Measurements from ENCODE around the gene DMD. TPM values are rescaled to one million over a fixed set of nuclear protein-coding genes. Genes with fewer than 3 reads are reported as not detected.
"Not testable (repeated sequence)": the region's sequence is repeated elsewhere in the genome, so short reads cannot be mapped to it uniquely, and the experiment has no call there.

The DMD gene
- total RNA-seq, 1 donor from 2014 or later, result 0.64 TPM

DNA sequence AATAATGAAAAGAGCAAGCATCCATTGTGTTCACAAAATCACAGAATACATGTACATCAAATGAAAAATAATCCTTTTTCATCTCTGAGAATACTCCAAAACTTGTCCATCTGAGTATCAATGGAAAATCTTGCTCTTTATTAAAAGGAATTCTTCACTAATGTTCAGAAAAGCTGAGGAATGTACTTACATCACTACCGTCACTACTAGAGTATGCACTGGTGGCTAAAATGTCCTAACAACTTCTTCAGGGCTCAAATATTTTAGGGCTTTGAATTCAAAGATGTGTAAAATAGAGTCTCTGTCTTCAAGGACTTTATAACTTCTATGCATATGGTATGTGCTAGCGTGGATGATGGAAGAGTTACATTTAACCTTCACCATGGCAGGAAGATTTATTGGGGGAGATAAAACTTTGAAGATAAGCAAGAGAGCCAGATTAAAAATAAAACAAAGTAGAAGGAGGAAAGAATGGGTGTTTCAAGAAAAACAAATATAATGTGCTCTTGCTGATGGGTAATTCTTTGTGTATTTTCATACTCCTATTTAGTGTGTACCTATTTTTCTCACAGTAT lies 55.1 kb downstream of the DMD start:
- intact Hi-C loops (cut with micrococcal nuclease), result no loop called here

DNA sequence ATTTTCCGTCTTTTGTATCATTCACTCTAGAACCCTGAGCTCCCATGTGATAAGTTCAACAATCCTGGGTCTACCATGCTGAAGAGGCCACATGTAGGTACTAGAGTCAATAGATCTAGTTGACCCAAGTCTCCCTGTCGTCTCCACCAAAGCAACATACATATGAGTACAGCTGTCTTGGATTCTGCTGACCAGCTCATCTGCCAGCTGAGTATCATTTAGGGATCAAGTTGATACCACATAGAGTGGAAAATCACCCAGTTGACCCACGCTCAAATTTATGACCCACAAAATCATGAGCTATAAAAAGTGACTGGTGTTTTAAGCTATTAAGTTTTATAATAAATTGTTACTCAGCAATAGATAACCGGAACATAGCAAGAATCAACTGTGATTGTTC lies 61.8 kb downstream of the DMD start:
- intact Hi-C loops (cut with micrococcal nuclease), result no loop called here

DNA sequence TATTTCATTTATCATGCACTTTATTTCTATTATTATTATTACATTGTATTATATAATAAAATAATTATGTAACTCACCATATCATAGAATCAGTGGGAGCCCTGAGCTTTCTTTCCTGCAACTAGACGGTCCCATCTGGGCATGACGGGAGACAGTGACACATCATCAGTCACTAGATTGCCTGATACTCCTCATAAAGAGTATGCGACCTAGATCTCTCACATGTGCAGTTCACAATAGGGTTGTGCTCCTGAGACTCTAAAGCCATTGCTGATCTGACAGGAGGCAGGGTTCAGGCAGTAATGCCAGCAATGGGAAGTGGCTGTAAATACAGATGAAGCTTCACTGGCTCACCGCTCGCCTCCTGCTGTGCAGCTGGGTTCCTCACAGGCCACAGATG lies 62.3 kb downstream of the DMD start:
- intact Hi-C loops (cut with micrococcal nuclease), result no loop called here

DNA sequence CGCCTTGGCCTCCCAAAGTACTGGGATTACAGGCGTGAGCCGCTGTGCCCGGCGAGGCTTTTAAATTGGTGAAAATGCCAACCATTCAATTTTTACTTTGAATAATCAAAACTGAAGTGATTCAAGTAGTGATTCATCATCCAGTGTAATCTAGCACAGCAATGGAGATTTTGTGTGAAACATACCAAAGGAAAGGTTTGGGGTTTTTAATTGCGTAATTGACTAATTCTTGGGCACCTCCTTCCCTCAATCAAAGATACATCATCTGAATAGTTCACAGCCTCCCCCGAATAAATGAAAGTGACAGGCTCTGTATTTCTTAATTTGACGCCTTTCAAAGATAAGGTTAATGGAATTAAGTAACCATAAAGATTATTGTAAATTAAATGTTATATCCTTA lies 69.0 kb downstream of the DMD start:
- intact Hi-C loops (cut with micrococcal nuclease), result no loop called here

DNA sequence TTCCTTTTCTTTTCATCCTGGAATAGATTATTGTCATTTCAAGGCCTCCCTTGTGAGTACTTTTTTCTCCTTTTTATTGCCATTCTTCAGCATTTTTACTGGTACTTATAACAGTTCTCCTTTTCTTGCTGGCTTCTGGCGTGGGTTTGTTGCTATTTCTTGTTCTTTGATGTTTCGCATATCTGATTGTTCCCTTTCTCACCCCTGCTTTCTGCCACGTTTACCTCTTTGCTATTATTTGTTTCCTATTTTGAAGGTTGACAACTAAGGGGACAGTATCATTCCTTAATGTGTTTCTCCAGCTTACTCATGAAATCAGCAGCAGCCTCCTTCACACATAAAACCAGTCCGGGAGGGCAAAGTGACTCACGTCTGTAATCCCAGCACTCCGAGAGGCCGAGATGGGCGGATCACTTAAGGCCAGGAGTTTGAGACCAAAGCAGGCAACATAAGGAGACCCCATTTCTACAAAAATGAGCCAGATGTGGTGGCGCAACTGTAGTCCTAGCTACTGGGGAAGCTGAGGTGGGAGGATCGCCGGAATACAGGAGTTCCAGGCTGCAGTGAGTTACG lies 72.6 kb downstream of the DMD start:
- intact Hi-C loops (cut with micrococcal nuclease), result no loop called here

DNA sequence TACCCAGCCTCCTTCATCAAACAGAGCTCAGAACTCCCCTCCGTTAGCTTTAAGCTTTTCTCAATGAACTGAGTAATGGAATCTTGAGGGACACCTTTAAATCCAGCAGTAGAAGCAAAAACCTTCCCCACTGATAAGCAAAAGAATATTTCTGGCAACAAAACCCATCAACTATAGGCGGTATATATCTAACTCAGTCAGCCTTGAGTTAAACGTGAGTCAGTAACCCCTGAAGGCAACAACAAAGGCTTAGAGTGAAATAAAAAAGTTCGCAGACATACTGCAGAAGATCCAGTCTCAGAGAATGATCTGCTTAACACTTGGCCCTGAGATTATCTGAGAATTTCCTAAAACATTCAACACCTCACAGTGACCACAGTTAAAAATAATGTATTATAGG lies 77.2 kb downstream of the DMD start:
- intact Hi-C loops (cut with micrococcal nuclease), result no loop called here

DNA sequence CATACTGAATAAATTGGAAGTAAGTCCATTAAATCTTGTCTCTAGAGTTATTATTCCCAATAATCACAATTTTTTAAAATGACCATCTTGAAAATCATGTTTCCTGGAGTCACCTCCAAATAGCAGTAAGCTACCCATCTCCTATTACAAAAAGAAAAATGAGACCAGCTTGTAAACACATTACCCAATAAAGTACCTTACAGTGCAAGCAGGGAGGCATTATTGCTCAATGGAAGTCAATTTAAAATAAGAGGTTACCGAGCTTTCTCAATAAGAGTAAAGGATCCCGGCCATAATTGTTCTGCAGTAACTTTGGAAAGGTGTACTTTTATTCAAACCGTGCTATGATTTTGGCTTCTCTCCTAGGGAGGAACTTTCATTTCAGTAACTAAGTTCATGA lies 78.0 kb downstream of the DMD start:
- intact Hi-C loops (cut with micrococcal nuclease), result no loop called here

DNA sequence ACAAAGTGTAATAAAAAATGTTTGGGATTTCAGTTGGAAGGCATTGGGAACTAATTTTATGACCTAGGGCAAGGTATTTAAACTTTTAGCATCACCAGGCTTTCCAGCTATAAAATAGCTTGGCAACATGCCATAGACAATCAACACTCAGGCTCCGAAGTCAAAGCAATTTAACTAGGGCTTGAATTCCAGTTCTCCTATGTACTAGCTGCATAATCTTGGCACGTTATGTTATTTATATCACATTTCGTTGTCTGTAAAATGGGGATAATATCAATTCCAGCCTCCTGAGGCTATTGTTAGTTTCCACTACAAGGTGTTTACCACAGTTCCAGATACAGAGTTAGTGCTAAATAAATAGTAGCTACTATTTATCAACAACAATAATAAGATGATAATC lies 78.8 kb downstream of the DMD start:
- intact Hi-C loops (cut with micrococcal nuclease), result no loop called here

DNA sequence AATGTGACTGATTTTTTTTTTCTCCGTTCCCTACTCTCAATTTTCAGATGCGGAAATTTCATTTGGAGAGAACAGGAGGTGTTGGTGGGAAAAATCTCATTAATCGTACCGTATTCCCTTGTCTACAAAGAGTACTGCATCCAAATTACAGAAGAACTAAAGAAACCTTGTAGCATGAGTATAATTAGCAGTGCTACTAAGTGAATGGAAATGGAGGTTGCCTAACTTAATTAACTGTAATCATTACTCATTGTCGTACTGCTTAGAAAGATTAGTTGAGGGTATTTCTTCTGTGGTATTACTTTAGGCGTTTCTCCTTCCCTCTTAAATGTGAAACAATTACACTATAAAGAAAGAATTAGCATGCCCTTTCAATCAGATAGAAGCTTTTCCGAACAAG lies 81.7 kb downstream of the DMD start:
- intact Hi-C loops (cut with micrococcal nuclease), result no loop called here

DNA sequence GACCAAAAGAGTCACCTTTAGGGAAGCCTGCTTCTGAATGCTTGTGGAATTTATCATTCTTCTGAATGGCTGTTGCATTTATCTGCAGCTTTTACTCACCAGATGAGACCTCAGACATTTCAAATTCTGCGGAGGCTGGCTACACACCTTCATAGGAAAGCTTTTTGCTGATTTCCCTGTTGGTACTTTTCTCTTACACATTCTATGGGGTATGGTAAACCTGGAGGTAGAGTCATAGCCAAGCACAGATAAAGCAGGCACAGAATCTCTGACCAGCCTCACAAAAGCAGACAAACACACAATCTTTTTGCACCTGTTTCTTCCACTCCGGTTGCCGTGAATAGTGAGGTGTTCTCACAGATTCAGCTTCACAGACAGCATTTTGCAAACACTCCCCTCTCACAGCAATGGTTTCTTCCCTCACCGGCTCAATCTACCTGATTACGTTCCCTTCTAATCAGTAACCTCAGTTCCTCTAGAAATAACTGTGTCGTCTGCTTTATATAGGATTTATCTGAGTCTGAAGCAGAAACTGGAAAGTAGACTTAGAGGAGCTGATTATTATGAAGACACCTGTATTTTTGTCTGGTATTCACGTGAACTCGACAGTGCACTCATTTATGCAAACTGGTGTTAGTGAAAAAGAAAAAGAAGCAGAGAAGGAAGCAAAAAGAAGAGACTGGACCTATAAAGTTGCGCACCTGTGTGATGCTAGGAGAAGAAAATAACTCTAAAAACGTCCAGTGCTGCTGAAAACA lies 83.1 kb downstream of the DMD start:
- intact Hi-C loops (cut with micrococcal nuclease), result no loop called here

DNA sequence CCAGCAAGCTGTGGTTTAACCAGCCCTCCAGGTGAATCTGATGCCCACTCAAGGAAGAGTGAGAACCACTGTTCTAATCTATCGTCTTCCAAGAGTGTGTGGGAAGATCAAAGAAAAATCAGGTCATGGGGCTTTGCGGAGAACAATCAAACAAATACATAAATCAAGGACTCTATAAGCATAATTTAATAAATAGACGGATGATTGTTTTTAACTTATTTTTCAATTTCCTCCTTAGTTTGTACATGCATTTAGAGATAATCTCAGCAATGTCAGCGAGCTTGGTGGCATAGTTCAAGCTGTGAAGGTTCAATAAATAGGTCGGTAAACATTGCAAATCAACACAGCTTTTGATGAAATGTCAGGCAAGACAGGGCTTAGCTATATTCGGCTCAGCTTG lies 84.9 kb downstream of the DMD start:
- intact Hi-C loops (cut with micrococcal nuclease), result no loop called here

DNA sequence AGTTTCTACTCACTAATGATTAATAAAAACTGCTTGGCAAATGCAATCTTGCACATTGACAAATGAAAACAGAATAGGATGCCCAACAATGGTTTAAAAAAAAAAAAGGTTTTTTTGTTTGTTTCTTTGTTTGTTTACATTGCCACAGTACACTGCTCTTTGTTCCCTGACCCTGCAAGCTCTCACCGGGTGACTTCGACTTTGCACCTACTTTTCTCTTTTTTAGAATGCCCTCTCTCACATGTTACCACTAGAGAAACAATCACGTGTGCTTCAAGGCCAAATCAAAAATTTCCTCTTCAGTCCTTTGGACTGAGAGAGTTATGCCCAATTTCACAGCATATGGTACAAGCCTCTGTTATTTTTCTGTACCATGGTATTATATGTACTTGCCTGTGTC lies 101.5 kb downstream of the DMD start:
- intact Hi-C loops (cut with micrococcal nuclease), result no loop called here

DNA sequence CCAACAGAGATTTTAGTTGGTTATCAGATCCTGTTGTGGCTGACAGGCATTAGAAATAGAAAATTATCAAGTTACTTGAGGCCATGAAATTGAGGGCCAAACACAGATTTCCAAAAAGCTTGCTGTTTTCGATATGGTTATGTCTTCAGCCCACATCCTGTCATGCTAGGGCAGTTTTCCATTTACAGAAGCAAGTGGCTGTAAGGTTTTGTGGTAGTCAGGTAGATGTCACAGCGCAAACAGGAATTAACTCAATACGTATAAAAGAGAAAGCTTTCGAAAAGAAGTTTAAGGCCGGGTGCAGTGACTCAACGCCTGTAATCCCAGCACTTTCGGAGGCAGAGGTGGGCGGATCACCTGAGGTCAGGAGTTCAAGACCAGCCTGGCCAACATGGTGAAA lies 104.6 kb downstream of the DMD start:
- intact Hi-C loops (cut with micrococcal nuclease), result no loop called here

DNA sequence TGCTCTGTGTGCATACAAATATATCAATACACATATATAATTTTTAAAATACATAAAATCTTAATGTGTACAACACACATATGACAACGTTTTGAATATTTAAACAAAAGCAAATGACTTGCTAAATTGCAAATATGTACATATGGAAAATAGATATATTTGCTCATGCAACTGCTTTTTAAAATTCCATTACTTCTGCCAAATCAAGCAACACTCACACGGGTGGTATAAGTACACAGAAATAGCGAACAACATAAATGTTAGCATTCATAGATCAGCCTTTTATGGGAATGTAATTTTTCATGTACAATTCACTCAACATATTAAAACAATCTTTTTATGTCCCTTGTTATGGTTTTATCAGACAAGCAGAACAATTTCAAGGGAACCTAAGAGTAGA lies 116.3 kb downstream of the DMD start:
- intact Hi-C loops (cut with micrococcal nuclease), result no loop called here

DNA sequence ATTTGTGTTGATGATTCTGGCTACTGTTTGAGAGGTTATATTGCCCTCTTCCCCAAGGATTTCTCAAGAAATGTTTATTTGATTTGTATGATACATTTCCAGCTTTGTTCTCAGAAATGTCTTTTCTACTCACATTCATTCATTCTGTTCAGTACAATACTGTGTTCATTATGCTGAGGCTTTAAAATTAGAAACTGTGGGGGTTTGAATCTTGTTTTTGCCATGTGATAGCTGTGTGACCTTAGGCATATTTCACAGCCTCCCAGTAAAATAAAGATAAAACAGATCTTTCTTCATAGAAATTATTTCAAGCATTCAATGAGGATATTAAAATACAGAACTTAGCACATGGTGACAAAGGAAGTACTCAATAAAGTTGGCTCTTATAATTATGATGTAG lies 123.9 kb downstream of the DMD start:
- intact Hi-C loops (cut with micrococcal nuclease), result no loop called here

DNA sequence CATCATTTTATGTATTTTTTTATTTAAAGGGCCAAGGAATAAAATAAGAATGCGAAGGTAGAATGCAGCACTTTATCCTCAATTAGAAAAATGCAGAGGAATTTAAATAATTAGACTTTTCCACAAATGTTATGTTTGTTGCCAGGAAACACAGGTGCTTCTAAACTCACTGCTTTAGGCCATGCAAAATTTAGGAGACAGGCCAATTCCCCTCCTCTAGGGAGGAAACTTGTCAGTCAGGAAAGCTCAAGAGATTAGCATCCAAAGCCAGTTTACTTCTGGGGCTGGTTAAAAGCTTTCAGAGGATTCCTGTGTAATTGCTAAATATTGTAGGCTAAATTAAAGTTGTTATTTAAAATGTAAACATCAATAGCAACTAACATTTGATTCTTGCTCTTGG lies 124.5 kb downstream of the DMD start:
- intact Hi-C loops (cut with micrococcal nuclease), result no loop called here

DNA sequence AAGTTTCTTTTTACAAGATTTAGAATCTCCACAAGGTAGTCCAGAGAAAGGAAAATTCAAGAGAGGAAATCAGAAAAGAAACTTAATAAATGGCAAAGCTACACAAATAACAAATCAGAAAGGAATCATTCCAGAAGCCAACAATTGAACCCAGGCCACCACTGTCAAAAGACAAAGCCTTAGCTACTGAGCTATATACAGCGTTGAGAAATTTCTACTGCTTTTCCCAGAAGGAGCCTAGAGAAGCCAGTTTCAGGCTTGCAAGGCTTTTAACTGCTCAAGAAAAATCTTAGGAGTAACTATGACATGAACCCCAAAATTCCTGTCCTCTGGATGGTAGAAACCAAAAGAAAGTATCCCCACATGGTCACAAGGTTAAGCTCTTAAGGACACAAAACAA lies 129.0 kb downstream of the DMD start:
- intact Hi-C loops (cut with micrococcal nuclease), result no loop called here

DNA sequence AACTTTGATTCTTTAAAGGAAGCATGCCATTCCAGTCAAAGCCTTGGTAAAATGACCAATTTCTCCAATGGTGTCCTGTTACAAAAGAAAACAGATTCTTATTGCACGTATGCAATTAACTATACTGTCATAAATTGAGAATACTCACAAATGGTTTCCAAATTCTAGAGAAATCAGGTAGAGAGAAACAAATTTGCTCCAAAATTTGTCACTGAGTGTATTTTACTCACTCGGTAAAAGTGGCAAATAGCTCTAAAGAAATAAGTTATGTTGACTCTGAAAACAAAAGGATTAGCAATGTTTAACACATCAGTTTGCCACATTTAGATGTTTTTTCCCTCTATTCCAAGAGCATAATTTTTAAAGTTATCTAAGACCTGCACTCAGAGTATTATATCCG lies 133.1 kb downstream of the DMD start:
- intact Hi-C loops (cut with micrococcal nuclease), result no loop called here

DNA sequence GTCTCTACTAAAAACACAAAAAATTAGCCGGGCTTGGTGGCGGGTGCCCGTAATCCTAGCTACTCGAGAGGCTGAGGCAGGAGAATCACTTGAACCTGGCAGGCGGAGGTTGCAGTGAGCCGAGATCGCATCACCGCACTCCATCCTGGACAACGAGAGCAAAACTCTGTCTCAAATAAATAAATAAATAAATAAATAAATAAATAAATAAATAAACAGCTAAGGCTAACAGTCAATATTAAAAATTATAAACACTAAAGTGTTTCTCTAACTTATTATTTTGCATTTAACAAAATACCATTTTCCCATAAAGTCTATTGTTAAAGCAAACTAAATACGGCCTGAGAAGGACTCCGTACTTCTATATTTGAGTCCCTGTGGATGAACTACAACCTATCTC lies 137.7 kb downstream of the DMD start:
- intact Hi-C loops (cut with micrococcal nuclease), result not testable (repeated sequence)

DNA sequence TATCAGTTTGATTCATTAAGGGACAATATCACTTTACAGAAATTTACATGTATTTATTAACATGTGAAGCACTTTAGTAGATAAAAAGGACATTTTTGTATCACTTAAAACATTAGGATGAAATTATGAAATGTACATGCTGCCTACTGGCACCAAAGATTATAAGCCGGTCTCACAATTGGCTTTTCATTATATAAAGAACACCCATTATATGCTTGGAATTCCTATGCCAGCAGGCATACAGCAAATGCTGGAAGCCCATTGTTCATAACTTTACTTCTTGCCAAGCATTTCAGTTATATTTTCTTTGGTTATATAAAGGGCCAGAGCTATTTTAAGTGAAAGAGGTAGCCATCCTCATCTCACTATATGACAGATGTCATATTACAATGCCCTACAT lies 145.9 kb downstream of the DMD start:
- intact Hi-C loops (cut with micrococcal nuclease), result no loop called here

DNA sequence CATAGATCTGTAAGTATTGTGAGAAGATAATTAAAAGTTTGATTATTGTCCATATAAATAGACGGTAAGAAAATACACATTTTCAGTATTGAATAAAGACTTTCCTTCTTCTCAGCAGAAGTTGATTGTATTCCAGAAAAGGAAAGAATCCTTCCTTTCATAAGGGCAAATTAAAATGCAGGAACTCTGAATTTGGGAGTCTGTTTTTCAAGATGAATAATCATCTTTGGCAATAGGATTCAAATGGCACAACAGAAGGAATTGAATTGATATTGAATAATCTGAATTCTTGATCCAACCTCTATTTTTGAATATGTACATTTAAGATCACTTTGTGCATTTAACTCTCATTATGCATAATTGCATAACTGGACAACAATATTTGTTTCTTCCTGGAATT lies 149.3 kb downstream of the DMD start:
- intact Hi-C loops (cut with micrococcal nuclease), result no loop called here

DNA sequence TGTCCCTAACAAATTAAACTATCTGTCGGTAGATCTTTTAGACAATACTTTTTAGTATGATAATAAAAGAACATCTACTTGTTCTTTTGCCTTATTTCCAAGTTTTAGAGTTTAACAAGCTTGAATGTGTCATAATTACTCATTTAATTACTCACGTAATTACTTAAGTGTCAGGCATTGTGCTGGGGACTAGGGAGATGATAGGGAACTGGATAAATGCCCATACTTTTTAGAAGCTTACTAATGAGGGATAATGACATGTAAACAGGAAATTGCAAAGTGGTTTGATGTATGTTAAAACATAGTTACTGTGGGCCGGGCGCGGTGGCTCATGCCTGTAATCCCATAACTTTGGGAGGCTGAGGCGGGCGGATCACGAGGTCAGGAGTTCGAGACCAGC lies 158.3 kb downstream of the DMD start:
- intact Hi-C loops (cut with micrococcal nuclease), result no loop called here

DNA sequence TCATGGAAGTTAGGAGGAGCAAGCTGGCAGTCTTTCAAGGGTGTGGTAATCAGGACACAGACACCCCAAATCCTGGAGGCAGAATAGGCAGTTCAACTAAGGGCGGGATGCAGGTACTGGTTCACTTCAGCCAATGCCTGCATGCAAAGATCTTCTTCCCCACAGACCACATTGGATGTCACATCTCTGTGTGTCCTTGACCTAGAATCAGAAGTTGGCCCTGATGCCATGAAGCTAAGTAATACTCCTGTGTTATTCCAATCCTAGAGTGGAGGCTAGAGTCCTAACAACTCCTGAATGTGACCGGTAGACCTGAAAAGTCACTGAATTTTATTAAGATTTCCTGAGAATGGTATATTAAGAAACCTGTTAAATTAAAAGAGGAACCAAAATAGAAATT lies 165.5 kb downstream of the DMD start:
- intact Hi-C loops (cut with micrococcal nuclease), result no loop called here
